HepG2 (cell line): ENCODE results near the gene C2orf49. TPM values are rescaled to one million over a fixed set of nuclear protein-coding genes. Genes with fewer than 3 reads are reported as not detected.
A peak's percentile ranks its signal among the peaks of the same experiment; 100 is the strongest.

ENCODE experiments used
- ASH2L ChIP-seq: fragments of 300-600, 200-600 bp; sonication (generic); IDR thresholded peaks from 2 replicates; pipeline ENCODE4 v1.7.0; 2017; ENCODE audit warnings: low read depth, mild to moderate bottlenecking, moderate library complexity, mixed read lengths, low read length; ENCODE audit not compliant: insufficient read length
- ATF7-NPFF ChIP-seq: sonication (generic); formaldehyde crosslinking; IDR thresholded peaks from 2 replicates; pipeline ENCODE4 v1.8.1; 2023; ENCODE audit warnings: mild to moderate bottlenecking, low read depth, missing genetic modification reagents, moderate library complexity
- FOSL1 ChIP-seq: sonication (generic); formaldehyde crosslinking; IDR thresholded peaks from 2 replicates; pipeline ENCODE4 v1.9.0; 2021; ENCODE audit warnings: missing genetic modification reagents, borderline replicate concordance
- FOXK1 ChIP-seq: sonication (generic); formaldehyde crosslinking; IDR thresholded peaks from 2 replicates; pipeline ENCODE4 v1.4.0; 2020; ENCODE audit warnings: low read depth, missing genetic modification reagents, borderline replicate concordance
- HNF4G ChIP-seq, 2 experiments: sonication (generic) in 1 of 2; formaldehyde crosslinking in 1 of 2; IDR thresholded peaks; 2 replicates each; pipeline versions ENCODE4 v1.4.0 to v1.6.1; 2011 to 2020; ENCODE audit warnings: borderline replicate concordance in 2 of 2, low read depth in 2 of 2, mild to moderate bottlenecking in 2 of 2, low read length in 1 of 2, missing genetic modification reagents in 1 of 2, moderate library complexity in 1 of 2
- LBX2 ChIP-seq: sonication (generic); formaldehyde crosslinking; IDR thresholded peaks from 2 replicates; pipeline ENCODE4 v1.5.0; 2020; ENCODE audit warnings: missing genetic modification reagents, mild to moderate bottlenecking, borderline replicate concordance
- MAFG ChIP-seq: sonication (generic); formaldehyde crosslinking; IDR thresholded peaks from 2 replicates; pipeline ENCODE4 v1.5.1; 2020; ENCODE audit warnings: mild to moderate bottlenecking, missing genetic modification reagents
- POGZ ChIP-seq: sonication (generic); formaldehyde crosslinking; IDR thresholded peaks from 2 replicates; pipeline ENCODE4 v1.4.0; 2020; ENCODE audit warnings: mild to moderate bottlenecking, missing genetic modification reagents
- SMC3 ChIP-seq: IDR thresholded peaks from 2 replicates; pipeline ENCODE4 v1.6.1; 2011; ENCODE audit warnings: low read length, improper control_type of control experiment
- TARDBP ChIP-seq: sonication (generic); formaldehyde crosslinking; IDR thresholded peaks from 2 replicates; pipeline ENCODE4 v1.8.0; 2022; ENCODE audit warnings: mild to moderate bottlenecking, missing genetic modification reagents
- ZBTB1 ChIP-seq: sonication (generic); formaldehyde crosslinking; IDR thresholded peaks from 2 replicates; pipeline ENCODE4 v1.4.0; 2020; ENCODE audit warnings: missing genetic modification reagents, borderline replicate concordance
- ZFP62 ChIP-seq: sonication (generic); formaldehyde crosslinking; IDR thresholded peaks from 2 replicates; pipeline ENCODE4 v1.4.0; 2020; ENCODE audit warnings: missing genetic modification reagents
- ZNF124 ChIP-seq: sonication (generic); formaldehyde crosslinking; IDR thresholded peaks from 2 replicates; pipeline ENCODE4 v1.4.0; 2020; ENCODE audit warnings: missing genetic modification reagents
- ZNF33A ChIP-seq: sonication (generic); formaldehyde crosslinking; IDR thresholded peaks from 2 replicates; pipeline ENCODE4 v1.5.1; 2020; ENCODE audit warnings: missing genetic modification reagents, mild to moderate bottlenecking, moderate library complexity, borderline replicate concordance
- ZNF383 ChIP-seq: sonication (generic); formaldehyde crosslinking; IDR thresholded peaks from 2 replicates; pipeline ENCODE4 v1.4.0; 2020; ENCODE audit warnings: missing genetic modification reagents, mild to moderate bottlenecking, borderline replicate concordance
- ZNF556 ChIP-seq: sonication (generic); formaldehyde crosslinking; IDR thresholded peaks from 2 replicates; pipeline ENCODE4 v1.4.0; 2020; ENCODE audit warnings: mild to moderate bottlenecking, missing genetic modification reagents, borderline replicate concordance
- ZNF580 ChIP-seq: IDR thresholded peaks from 2 replicates; pipeline ENCODE4 v1.6.1; 2016; ENCODE audit warnings: low read depth, borderline replicate concordance
- ZNF646 ChIP-seq: sonication (generic); formaldehyde crosslinking; IDR thresholded peaks from 2 replicates; pipeline ENCODE4 v1.9.0; 2021; ENCODE audit warnings: mild to moderate bottlenecking, missing genetic modification reagents
- ZNF670 ChIP-seq: sonication (generic); formaldehyde crosslinking; IDR thresholded peaks from 2 replicates; pipeline ENCODE4 v1.8.0; 2022; ENCODE audit warnings: mild to moderate bottlenecking, missing genetic modification reagents, borderline replicate concordance
- ZNF704 ChIP-seq: sonication (generic); formaldehyde crosslinking; IDR thresholded peaks from 2 replicates; pipeline ENCODE4 v1.8.1; 2023; ENCODE audit warnings: mild to moderate bottlenecking, inconsistent platforms, moderate library complexity, missing genetic modification reagents, borderline replicate concordance
- ZSCAN22 ChIP-seq: sonication (generic); formaldehyde crosslinking; IDR thresholded peaks from 2 replicates; pipeline ENCODE4 v1.4.0; 2020; ENCODE audit warnings: mild to moderate bottlenecking, missing genetic modification reagents
- polyA plus RNA-seq, 8 experiments: library from polyadenylated mRNA; depleted of rRNA in 3 of 8; stranded (reverse) in 7 of 8; unstranded in 1 of 8; fragments of >200 nt; fragmentation: Illumina TruSeq in 4 of 8; extraction: Trizol in 4 of 8; gene quantifications; 2 replicates each; pipeline versions ENCODE4 v1.2.1 to v1.2.3, GENCODE V29; 2011 to 2016; ENCODE audit warnings: low read depth in 4 of 8, missing spikeins in 1 of 8, mixed read lengths in 1 of 8; ENCODE audit not compliant: insufficient read depth in 1 of 8
- total RNA-seq, 5 experiments: library from RNA; depleted of rRNA; stranded (reverse); fragments of >200 nt; fragmentation: Illumina TruSeq; extraction: Trizol; gene quantifications; 2 replicates each; pipeline ENCODE4 v1.2.3, GENCODE V29; 2016; ENCODE audit warnings: low read depth in 1 of 5

C2orf49 gene
- total and polyA plus RNA-seq, 2 of the 13 experiments (the other 11 are each of a cell fraction or from before 2014, with no cell fraction given) = 24.7 to 28.8 TPM

- TF ChIP-seq ZNF646 (CRISPR knock-in tag) = no peak
- TF ChIP-seq ZBTB1 (CRISPR knock-in tag) = no peak
- no peak for TF ChIP-seq ZNF670 (CRISPR knock-in tag)
- TF ChIP-seq ZFP62 (CRISPR knock-in tag) = no peak
- no peak for TF ChIP-seq ATF7-NPFF (CRISPR knock-in tag)
- no peak for TF ChIP-seq MAFG (CRISPR knock-in tag)
- TF ChIP-seq ZNF704 (CRISPR knock-in tag) = no peak
- no peak for TF ChIP-seq ZNF33A
- no peak for TF ChIP-seq ZNF580
- no peak for TF ChIP-seq HNF4G (IDR thresholded peaks at IDR 0.05; ENCODE audit: borderline replicate concordance, low read depth, low read length)
- TF ChIP-seq HNF4G (CRISPR knock-in tag; IDR thresholded peaks at IDR 0.05; ENCODE audit: borderline replicate concordance, low read depth) = no peak
- no peak for TF ChIP-seq FOSL1 (CRISPR knock-in tag)
- no peak for TF ChIP-seq ZNF383 (CRISPR knock-in tag)
- no peak for TF ChIP-seq SMC3
- peak; percentile 50 for TF ChIP-seq POGZ (CRISPR knock-in tag)
- no peak for TF ChIP-seq ZSCAN22 (CRISPR knock-in tag)
- TF ChIP-seq LBX2 (CRISPR knock-in tag) = no peak
- no peak for TF ChIP-seq ZNF124 (CRISPR knock-in tag)
- peak; percentile 64 for TF ChIP-seq ASH2L
- peak; percentile 81; the same call in 1 of the 2 replicates for TF ChIP-seq FOXK1
- peak; percentile 28; the same call in 1 of the 2 replicates for TF ChIP-seq TARDBP
- no peak for TF ChIP-seq ZNF556
Observed at GRCh38 chr2:105394951-105395611, 57.7 kb downstream of the C2orf49 start (continued).
